K562 (cell line): Measurements from ENCODE around the gene SENP3. TPM values are rescaled to one million over a fixed set of nuclear protein-coding genes. Genes with fewer than 3 reads are reported as not detected.
A peak's percentile ranks its signal among the peaks of the same experiment; 100 is the strongest.

Experiments used
- CBFB ChIP-seq: sonication (generic); formaldehyde crosslinking; IDR thresholded peaks from 2 replicates; pipeline ENCODE4 v1.4.0; 2020; ENCODE audit warnings: mild to moderate bottlenecking, missing genetic modification reagents
- CBX2 ChIP-seq: fragments of 200-600 bp; sonication (generic); IDR thresholded peaks from one replicate; pipeline ENCODE4 v1.6.1; 2012; ENCODE audit warnings: mild to moderate bottlenecking, low read length, inconsistent platforms; ENCODE audit not compliant: insufficient read depth, poor library complexity, severe bottlenecking
- DACH1 ChIP-seq: fragments of 450-650 bp; IDR thresholded peaks from 2 replicates; pipeline ENCODE4 v1.6.1; 2018; ENCODE audit not compliant: partially characterized antibody
- FUS ChIP-seq: fragments of 200-400 bp; formaldehyde crosslinking; optimal IDR thresholded peaks from 2 replicates; pipeline ENCODE3; 2017; ENCODE audit warnings: low read depth, low read length
- HMBOX1 ChIP-seq: sonication (generic); IDR thresholded peaks from 2 replicates; pipeline ENCODE4 v1.6.1; 2016
- IRF2 ChIP-seq: sonication (generic); formaldehyde crosslinking; IDR thresholded peaks from 2 replicates; pipeline ENCODE4 v1.8.1; 2022; ENCODE audit warnings: mild to moderate bottlenecking, missing genetic modification reagents
- JUN ChIP-seq, 2 experiments: sonication (generic) in 1 of 2; formaldehyde crosslinking in 1 of 2; IDR thresholded peaks; 2 replicates each; pipeline versions ENCODE4 v1.6.1 to v1.8.0; 2012 to 2022; ENCODE audit warnings: borderline replicate concordance in 2 of 2, mild to moderate bottlenecking in 2 of 2, improper control_type of control experiment in 1 of 2, low read depth in 1 of 2, low read length in 1 of 2, missing genetic modification reagents in 1 of 2
- MED1 ChIP-seq: sonication (generic); formaldehyde crosslinking; IDR thresholded peaks from 2 replicates; pipeline ENCODE4 v1.8.1; 2023; ENCODE audit warnings: missing genetic modification reagents, borderline replicate concordance
- PML ChIP-seq: IDR thresholded peaks from 2 replicates; pipeline ENCODE4 v1.6.1; 2012; ENCODE audit warnings: low read length, inconsistent platforms
- SMAD1 ChIP-seq: fragments of 150-350 bp; IDR thresholded peaks from 2 replicates; pipeline ENCODE4 v1.6.1; 2014; ENCODE audit warnings: low read length, low read depth; ENCODE audit not compliant: partially characterized antibody
- SPI1 ChIP-seq: IDR thresholded peaks from 2 replicates; pipeline ENCODE4 v1.6.1; 2011; ENCODE audit warnings: low read depth, low read length, control low read depth, borderline replicate concordance
- THAP7 ChIP-seq: fragments of 250-450 bp; sonication (Bioruptor Pico); IDR thresholded peaks from 2 replicates; pipeline ENCODE4 v1.5.0; 2021
- VEZF1 ChIP-seq: fragments of 200-800 bp; sonication (Bioruptor generic); IDR thresholded peaks from 2 replicates; pipeline ENCODE4 v1.6.1; 2017; ENCODE audit warnings: missing genetic modification characterization, missing compliant biosample characterization
- ZFP91 ChIP-seq: sonication (generic); formaldehyde crosslinking; IDR thresholded peaks from 2 replicates; pipeline ENCODE4 v1.8.0; 2022; ENCODE audit warnings: mild to moderate bottlenecking, missing genetic modification reagents
- ZNF347 ChIP-seq: fragments of 450-650 bp; formaldehyde crosslinking; IDR thresholded peaks from 2 replicates; pipeline ENCODE4 v1.4.0; 2020; ENCODE audit warnings: low read depth, mild to moderate bottlenecking, moderate library complexity
- ZNF395 ChIP-seq: fragments of 200-800 bp; sonication (Bioruptor generic); IDR thresholded peaks from 2 replicates; pipeline ENCODE4 v1.6.1; 2017; ENCODE audit warnings: missing genetic modification characterization, missing compliant biosample characterization
- ZNF644 ChIP-seq: fragments of 200-800 bp; sonication (Bioruptor generic); IDR thresholded peaks from 2 replicates; pipeline ENCODE4 v1.6.1; 2016; ENCODE audit warnings: low read depth, missing genetic modification characterization, missing compliant biosample characterization
- polyA plus RNA-seq, 8 experiments: library from polyadenylated mRNA; depleted of rRNA in 4 of 8; stranded (reverse) in 5 of 8; unstranded in 3 of 8; fragments of >200 nt; fragmentation: Nextera tagmentation in 2 of 8; fragmentation: Illumina TruSeq in 1 of 8; extraction: Ambion mirVana in 2 of 8; extraction: Trizol in 1 of 8; gene quantifications; 2 replicates each; pipeline versions ENCODE4 v1.2.1 to v1.2.3, GENCODE V29; 2011 to 2014; ENCODE audit warnings: inconsistent platforms in 1 of 8, missing spikeins in 1 of 8
- total RNA-seq, 7 experiments: library from RNA; depleted of rRNA in 6 of 7; stranded (reverse); fragments of >200 nt in 6 of 7; fragmentation: Illumina TruSeq in 2 of 7; extraction: Trizol in 2 of 7; gene quantifications; 2 replicates each; pipeline versions ENCODE4 v1.2.1 to v1.2.3, GENCODE V29; 2011 to 2021; ENCODE audit warnings: low replicate concordance in 1 of 7
- TF ChIP-seq, protein P1 (sequence below): fragments of 250-450 bp; sonication (Bioruptor Pico); IDR thresholded peaks from 2 replicates; pipeline ENCODE4 v1.4.0; 2020; ENCODE audit warnings: mild to moderate bottlenecking, moderate library complexity, borderline replicate concordance

The SENP3 gene
- total and polyA plus RNA-seq, 9 of the 15 experiments (the other 6 are each of a cell fraction or from before 2014, with no cell fraction given), result 0.63 to 102 (median 78.8) TPM

GRCh38 chr17:7561589-7562207 lies at the start of gene SENP3 (continued):
- TF ChIP-seq, protein P1, sequence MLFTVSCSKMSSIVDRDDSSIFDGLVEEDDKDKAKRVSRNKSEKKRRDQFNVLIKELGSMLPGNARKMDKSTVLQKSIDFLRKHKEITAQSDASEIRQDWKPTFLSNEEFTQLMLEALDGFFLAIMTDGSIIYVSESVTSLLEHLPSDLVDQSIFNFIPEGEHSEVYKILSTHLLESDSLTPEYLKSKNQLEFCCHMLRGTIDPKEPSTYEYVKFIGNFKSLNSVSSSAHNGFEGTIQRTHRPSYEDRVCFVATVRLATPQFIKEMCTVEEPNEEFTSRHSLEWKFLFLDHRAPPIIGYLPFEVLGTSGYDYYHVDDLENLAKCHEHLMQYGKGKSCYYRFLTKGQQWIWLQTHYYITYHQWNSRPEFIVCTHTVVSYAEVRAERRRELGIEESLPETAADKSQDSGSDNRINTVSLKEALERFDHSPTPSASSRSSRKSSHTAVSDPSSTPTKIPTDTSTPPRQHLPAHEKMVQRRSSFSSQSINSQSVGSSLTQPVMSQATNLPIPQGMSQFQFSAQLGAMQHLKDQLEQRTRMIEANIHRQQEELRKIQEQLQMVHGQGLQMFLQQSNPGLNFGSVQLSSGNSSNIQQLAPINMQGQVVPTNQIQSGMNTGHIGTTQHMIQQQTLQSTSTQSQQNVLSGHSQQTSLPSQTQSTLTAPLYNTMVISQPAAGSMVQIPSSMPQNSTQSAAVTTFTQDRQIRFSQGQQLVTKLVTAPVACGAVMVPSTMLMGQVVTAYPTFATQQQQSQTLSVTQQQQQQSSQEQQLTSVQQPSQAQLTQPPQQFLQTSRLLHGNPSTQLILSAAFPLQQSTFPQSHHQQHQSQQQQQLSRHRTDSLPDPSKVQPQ (CRISPR knock-in tag), result no peak
- no peak for TF ChIP-seq MED1 (CRISPR knock-in tag)
- TF ChIP-seq IRF2 (CRISPR knock-in tag), result no peak
- TF ChIP-seq HMBOX1, result no peak
- TF ChIP-seq VEZF1 (CRISPR knock-in tag), result peak; percentile 84
- TF ChIP-seq CBFB (CRISPR knock-in tag), result no peak
- TF ChIP-seq CBX2, result no peak
- TF ChIP-seq SMAD1, result no peak
- TF ChIP-seq ZNF347, result no peak
- no peak for TF ChIP-seq DACH1
- peak; percentile 76; the same call in 1 of the 2 replicates for TF ChIP-seq ZNF395
- TF ChIP-seq THAP7, result no peak
- TF ChIP-seq ZFP91, result no peak
- no peak for TF ChIP-seq SPI1
- TF ChIP-seq FUS, result no peak
- no peak for TF ChIP-seq JUN (IDR thresholded peaks at IDR 0.05; ENCODE audit: borderline replicate concordance, low read depth, low read length)
- no peak for TF ChIP-seq JUN (CRISPR knock-in tag; IDR thresholded peaks at IDR 0.05; ENCODE audit: borderline replicate concordance)
- no peak for TF ChIP-seq ZNF644 (tag)
- no peak for TF ChIP-seq PML
